HG03378 (cell line): ENCODE results near the gene HYLS1.

Experiments
- ATAC-seq: cut with Tn5 transposase; IDR thresholded peaks from one replicate; pipeline ENCODE4 v1.9.1; 2021; ENCODE audit warnings: mild to moderate bottlenecking, moderate library complexity; ENCODE audit not compliant: unreplicated experiment

Gene HYLS1

DNA sequence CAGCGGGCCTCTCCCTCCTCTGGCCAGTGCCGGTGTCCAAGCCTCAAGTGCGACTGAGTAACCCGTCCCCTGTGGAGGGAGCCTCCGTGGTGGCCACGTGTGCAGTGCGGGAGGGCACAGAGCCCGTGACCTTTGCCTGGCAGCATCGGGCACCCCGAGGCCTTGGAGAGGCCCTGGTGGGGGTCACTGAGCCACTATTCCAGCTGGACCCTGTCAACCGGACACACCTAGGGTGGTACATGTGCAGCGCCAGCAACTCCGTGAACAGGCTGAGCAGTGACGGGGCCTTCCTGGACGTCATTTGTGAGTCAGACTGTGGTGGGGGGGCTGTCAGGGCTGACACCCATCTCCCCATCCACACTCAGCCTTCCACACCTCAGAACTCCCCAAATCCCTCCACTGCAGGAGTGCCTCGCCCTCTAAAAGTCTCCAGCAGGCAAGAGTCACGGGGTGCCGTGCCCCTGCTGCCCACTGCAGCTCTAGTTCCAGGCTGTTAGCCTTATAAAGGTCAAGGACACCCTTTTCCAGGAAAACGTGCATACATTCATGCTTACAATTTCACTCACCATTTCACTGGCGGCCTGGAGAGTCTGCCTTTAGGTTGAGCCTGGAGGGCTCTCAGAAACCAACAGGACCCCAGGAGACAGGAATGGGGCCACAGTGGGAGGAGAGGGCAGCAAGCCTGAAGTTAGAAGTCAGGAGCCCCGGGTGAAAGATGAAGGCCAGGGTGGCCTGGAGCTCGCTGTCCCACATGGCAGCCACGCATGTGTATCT, 61.0 kb downstream of the HYLS1 start:
- no peak for ATAC-seq

DNA sequence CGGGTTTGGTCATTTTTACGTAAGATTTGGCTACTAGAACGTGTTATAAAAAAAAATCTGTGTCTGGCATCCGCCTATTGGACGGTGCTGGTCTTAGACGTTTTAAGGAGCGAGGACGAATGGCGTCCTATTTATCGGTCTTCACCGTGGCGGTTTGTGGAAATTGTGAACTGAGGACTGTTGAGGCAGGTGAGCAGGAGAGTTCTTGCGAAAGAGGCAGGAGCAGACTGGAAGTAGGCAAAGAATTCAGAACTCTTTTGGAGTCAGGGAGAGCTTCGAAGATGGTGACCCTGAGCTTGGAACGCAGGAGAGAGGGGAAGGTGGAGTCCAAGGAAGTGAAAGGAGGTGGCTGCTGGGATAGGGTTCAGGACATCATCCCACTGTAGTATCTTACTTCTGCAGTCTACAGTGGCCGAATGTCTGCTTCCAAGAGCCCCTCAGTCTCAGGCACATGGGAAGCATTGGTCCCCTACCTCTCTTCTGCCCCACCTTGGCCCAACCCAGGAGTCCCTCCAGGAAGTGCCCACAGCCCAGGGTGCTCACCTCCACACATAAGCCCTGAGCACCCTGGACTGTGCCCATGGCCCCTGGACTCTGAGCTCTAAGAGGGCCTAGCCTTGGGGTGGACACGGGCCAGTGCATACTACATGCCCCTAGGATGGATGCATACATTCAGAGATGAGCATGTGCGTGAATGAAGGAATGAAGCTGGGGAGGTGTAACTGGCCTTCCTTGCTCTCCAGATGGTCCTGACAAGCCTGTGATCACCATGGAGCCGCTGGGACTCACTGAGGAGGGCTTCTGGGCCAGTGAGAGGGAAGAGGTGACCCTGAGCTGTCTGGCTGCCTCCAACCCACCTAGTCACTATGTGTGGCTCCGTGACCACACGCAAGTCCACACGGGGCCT, 62.1 kb downstream of the HYLS1 start:
- ATAC-seq, result no peak

DNA sequence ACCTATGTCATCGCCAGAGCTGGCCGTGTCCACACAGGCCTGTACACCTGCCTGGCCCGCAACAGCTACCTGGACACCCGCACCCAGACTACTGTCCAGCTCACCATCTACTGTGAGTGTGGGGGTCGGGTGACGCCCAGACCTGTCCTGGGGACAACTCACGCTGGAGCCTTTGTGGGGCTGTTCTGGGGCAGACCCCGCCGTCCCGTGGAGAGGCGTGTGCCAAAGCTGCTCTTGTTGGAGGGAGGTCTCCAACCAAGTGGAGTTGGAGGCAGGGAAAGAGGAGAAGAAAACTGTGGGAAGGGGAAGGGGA, 62.7 kb downstream of the HYLS1 start:
- no peak for ATAC-seq
